ENCODE data around the gene MLIP. TPM values are rescaled to one million over a fixed set of nuclear protein-coding genes. Genes with fewer than 3 reads are reported as not detected.

The MLIP gene
- total and polyA plus RNA-seq, 2 experiments from 2014 or later, result not detected

- Mint-ChIP-seq H3K27me3 (ENCODE audit: insufficient read depth, low read depth, poor library complexity) (no peaks in the 10 kb centered on the region), H3K27ac (no peak overlapping the region), H3K36me3 (ENCODE audit: low read depth) (no peaks in the 10 kb centered on the region), H3K4me3 (no peak overlapping the region), H3K9me3 (no peaks in the 10 kb centered on the region), H3K4me1 (peaks cover 31% of the 10 kb centered on the region)
- Histone ChIP-seq H3K79me2 (replicated peaks; ENCODE audit: insufficient read depth) (no peaks in the 10 kb centered on the region), H3K4me3 (no peak overlapping the region), H3K27me3 (ENCODE audit: insufficient read depth) (no peaks in the 10 kb centered on the region), H3F3A (replicated peaks; ENCODE audit: low read depth) (no peaks in the 10 kb centered on the region), H3K4me2 (no peak overlapping the region), H2AFZ (no peak overlapping the region), H3K36me3 (ENCODE audit: insufficient read depth) (no peaks in the 10 kb centered on the region), H3K9me2 (ENCODE audit: insufficient read depth) (no peaks in the 10 kb centered on the region), H3K4me1 (ENCODE audit: insufficient read depth) (peaks cover 27% of the 10 kb centered on the region), H3K27ac (ENCODE audit: low read depth) (no peak overlapping the region), H4K20me1 (replicated peaks; ENCODE audit: insufficient read depth) (no peaks in the 10 kb centered on the region)
- no peak for DNase-seq (ENCODE audit: low spot score)
- ATAC-seq, result no peak
- TF ChIP-seq JUNB (IDR thresholded peaks at IDR 0.05; ENCODE audit: unreplicated experiment), result no peak
- no peak for TF ChIP-seq ZNF331 (CRISPR knock-in tag; IDR thresholded peaks at IDR 0.05; ENCODE audit: low read depth)
- no peak for TF ChIP-seq ZNF462 (CRISPR knock-in tag; IDR thresholded peaks at IDR 0.05)
- no peak for TF ChIP-seq EZH2 (IDR thresholded peaks at IDR 0.05; ENCODE audit: low read depth, unreplicated experiment)
- no peak for TF ChIP-seq POLR2AphosphoS5 (IDR thresholded peaks at IDR 0.05; ENCODE audit: low read depth)
- TF ChIP-seq ZNF114 (CRISPR knock-in tag; IDR thresholded peaks at IDR 0.05), result no peak
- TF ChIP-seq, protein P1, sequence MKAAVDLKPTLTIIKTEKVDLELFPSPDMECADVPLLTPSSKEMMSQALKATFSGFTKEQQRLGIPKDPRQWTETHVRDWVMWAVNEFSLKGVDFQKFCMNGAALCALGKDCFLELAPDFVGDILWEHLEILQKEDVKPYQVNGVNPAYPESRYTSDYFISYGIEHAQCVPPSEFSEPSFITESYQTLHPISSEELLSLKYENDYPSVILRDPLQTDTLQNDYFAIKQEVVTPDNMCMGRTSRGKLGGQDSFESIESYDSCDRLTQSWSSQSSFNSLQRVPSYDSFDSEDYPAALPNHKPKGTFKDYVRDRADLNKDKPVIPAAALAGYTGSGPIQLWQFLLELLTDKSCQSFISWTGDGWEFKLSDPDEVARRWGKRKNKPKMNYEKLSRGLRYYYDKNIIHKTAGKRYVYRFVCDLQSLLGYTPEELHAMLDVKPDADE (IDR thresholded peaks at IDR 0.05), result no peak
- TF ChIP-seq, protein P2, sequence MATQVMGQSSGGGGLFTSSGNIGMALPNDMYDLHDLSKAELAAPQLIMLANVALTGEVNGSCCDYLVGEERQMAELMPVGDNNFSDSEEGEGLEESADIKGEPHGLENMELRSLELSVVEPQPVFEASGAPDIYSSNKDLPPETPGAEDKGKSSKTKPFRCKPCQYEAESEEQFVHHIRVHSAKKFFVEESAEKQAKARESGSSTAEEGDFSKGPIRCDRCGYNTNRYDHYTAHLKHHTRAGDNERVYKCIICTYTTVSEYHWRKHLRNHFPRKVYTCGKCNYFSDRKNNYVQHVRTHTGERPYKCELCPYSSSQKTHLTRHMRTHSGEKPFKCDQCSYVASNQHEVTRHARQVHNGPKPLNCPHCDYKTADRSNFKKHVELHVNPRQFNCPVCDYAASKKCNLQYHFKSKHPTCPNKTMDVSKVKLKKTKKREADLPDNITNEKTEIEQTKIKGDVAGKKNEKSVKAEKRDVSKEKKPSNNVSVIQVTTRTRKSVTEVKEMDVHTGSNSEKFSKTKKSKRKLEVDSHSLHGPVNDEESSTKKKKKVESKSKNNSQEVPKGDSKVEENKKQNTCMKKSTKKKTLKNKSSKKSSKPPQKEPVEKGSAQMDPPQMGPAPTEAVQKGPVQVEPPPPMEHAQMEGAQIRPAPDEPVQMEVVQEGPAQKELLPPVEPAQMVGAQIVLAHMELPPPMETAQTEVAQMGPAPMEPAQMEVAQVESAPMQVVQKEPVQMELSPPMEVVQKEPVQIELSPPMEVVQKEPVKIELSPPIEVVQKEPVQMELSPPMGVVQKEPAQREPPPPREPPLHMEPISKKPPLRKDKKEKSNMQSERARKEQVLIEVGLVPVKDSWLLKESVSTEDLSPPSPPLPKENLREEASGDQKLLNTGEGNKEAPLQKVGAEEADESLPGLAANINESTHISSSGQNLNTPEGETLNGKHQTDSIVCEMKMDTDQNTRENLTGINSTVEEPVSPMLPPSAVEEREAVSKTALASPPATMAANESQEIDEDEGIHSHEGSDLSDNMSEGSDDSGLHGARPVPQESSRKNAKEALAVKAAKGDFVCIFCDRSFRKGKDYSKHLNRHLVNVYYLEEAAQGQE (IDR thresholded peaks at IDR 0.05; ENCODE audit: unreplicated experiment), result no peak
- TF ChIP-seq NANOG (IDR thresholded peaks at IDR 0.05; ENCODE audit: borderline replicate concordance), result no peak
- TF ChIP-seq CREB1 (CRISPR knock-in tag; IDR thresholded peaks at IDR 0.05; ENCODE audit: low read depth), result no peak
- TF ChIP-seq EZH2phosphoT487 (IDR thresholded peaks at IDR 0.05; ENCODE audit: unreplicated experiment), result no peak
Measured at GRCh38 chr6:54070025-54070424, 41.2 kb upstream of the MLIP start.
